Mesodermal cell (in vitro differentiated cells): ENCODE data around the gene CHAC1.
A peak's percentile ranks its signal among the peaks of the same experiment; 100 is the strongest.

ENCODE experiments used
- H3K27ac ChIP-seq: 2 replicates; pipeline ENCODE4 v1.7.0; 2013; ENCODE audit warnings: mild to moderate bottlenecking, low read depth, low read length, moderate library complexity; ENCODE audit not compliant: severe bottlenecking
- H3K36me3 ChIP-seq: 2 replicates; pipeline ENCODE4 v1.7.1; 2013; ENCODE audit warnings: mild to moderate bottlenecking, low read length, moderate library complexity; ENCODE audit not compliant: control insufficient read depth, insufficient read depth
- H3K4me1 ChIP-seq: one replicate; pipeline ENCODE4 v1.7.1; 2013; ENCODE audit warnings: mild to moderate bottlenecking, low read length; ENCODE audit not compliant: insufficient read depth, control insufficient read depth, poor library complexity, severe bottlenecking
- H3K4me3 ChIP-seq: 2 replicates; pipeline ENCODE4 v1.7.0; 2013; ENCODE audit warnings: low read length, control low read depth, mild to moderate bottlenecking; ENCODE audit not compliant: insufficient read depth, poor library complexity, severe bottlenecking; ENCODE audit errors: extremely low read depth
- H3K9me3 ChIP-seq: 2 replicates; pipeline ENCODE4 v1.7.1; 2013; ENCODE audit warnings: mild to moderate bottlenecking, low read length, moderate library complexity; ENCODE audit not compliant: control insufficient read depth
- WGBS, 2 experiments: methylation state at CpG; one replicate each; pipeline ENCODE4 v1.1.5; 2013; ENCODE audit warnings: missing lambda C conversion rate in 2 of 2; ENCODE audit not compliant: insufficient coverage in 2 of 2; 5-methylcytosine and 5-hydroxymethylcytosine counted together

Gene CHAC1

GRCh38 chr15:40932156-40932555, 21.1 kb upstream of the CHAC1 start:
- Histone ChIP-seq H3K36me3 (peaks cover 7% of the 10 kb centered on the region), H3K4me3 (peak overlapping the region; percentile 38), H3K4me1 (peaks cover 15% of the 10 kb centered on the region), H3K9me3 (no peaks in the 10 kb centered on the region), H3K27ac (no peak overlapping the region)
- 50 to 70% methylated on average over 2 to 6 of the region's 8 CpGs for whole genome bisulfite sequencing, 2 experiments

- 70 to 84% methylated on average over 7 to 10 of the region's 11 CpGs for WGBS, 2 experiments
- no peak overlapping the region for H3K27ac ChIP-seq
- peak overlapping the region; percentile 38 for H3K4me3 ChIP-seq
- H3K4me1 ChIP-seq = peaks cover 15% of the 10 kb centered on the region
- H3K36me3 ChIP-seq = peaks cover 7% of the 10 kb centered on the region
- no peaks in the 10 kb centered on the region for H3K9me3 ChIP-seq
Observed at GRCh38 chr15:40932649-40933516, 20.4 kb upstream of the CHAC1 start.

DNA sequence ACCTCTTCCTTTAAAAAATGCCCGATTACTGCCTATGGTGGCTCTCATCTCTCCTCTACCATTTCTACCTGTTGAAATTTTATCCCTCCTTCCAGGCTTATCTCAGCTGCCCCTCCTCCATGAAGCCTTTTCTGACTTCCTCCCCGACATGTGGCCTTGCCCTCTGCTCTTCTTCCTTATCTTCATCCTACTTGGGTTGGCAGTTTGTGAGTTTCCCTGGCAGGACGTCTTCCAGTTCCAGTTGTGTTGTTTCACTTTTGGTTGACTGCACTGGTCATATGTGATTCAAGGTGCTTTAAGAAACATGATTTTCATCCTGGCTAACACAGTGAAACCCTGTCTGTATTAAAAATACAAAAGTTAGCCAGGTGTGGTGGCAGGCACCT, 19.8 kb upstream of the CHAC1 start:
- H3K4me3 ChIP-seq = no peak overlapping the region
- WGBS, 2 experiments = 73 to 92% methylated on average over 2 of the region's 3 CpGs
- peaks cover 13% of the 10 kb centered on the region for H3K4me1 ChIP-seq
- no peaks in the 10 kb centered on the region for H3K9me3 ChIP-seq
- no peak overlapping the region for H3K27ac ChIP-seq
- peaks cover 7% of the 10 kb centered on the region for H3K36me3 ChIP-seq

- Histone ChIP-seq H3K9me3 (no peaks in the 10 kb centered on the region), H3K4me1 (peaks cover 8% of the 10 kb centered on the region), H3K36me3 (peaks cover 7% of the 10 kb centered on the region), H3K4me3 (no peak overlapping the region), H3K27ac (no peak overlapping the region)
- 86 to 90% methylated on average over 5 to 6 of the region's 6 CpGs for WGBS, 2 experiments
Observed at GRCh38 chr15:40934457-40934856, 18.8 kb upstream of the CHAC1 start.

DNA sequence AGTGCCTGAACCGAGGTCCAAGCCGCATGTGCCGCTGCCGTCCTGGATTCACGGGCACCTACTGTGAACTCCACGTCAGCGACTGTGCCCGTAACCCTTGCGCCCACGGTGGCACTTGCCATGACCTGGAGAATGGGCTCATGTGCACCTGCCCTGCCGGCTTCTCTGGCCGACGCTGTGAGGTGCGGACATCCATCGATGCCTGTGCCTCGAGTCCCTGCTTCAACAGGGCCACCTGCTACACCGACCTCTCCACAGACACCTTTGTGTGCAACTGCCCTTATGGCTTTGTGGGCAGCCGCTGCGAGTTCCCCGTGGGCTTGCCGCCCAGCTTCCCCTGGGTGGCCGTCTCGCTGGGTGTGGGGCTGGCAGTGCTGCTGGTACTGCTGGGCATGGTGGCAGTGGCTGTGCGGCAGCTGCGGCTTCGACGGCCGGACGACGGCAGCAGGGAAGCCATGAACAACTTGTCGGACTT, 17.0 kb upstream of the CHAC1 start:
- WGBS, 2 experiments = 91 to 93% methylated on average over 30 to 31 of the region's 31 CpGs
- Histone ChIP-seq H3K9me3 (no peaks in the 10 kb centered on the region), H3K36me3 (peaks cover 7% of the 10 kb centered on the region)

GRCh38 chr15:40936709-40937666, 16.3 kb upstream of the CHAC1 start:
- H3K27ac ChIP-seq = no peak overlapping the region
- WGBS, 2 experiments = 82 to 89% methylated on average over 11 to 13 of the region's 15 CpGs

More for the DNA sequence above, 17.0 kb upstream of the CHAC1 start:
- no peak overlapping the region for H3K4me3 ChIP-seq
- peaks cover 14% of the 10 kb centered on the region for H3K4me1 ChIP-seq
- no peak overlapping the region for H3K27ac ChIP-seq

DNA sequence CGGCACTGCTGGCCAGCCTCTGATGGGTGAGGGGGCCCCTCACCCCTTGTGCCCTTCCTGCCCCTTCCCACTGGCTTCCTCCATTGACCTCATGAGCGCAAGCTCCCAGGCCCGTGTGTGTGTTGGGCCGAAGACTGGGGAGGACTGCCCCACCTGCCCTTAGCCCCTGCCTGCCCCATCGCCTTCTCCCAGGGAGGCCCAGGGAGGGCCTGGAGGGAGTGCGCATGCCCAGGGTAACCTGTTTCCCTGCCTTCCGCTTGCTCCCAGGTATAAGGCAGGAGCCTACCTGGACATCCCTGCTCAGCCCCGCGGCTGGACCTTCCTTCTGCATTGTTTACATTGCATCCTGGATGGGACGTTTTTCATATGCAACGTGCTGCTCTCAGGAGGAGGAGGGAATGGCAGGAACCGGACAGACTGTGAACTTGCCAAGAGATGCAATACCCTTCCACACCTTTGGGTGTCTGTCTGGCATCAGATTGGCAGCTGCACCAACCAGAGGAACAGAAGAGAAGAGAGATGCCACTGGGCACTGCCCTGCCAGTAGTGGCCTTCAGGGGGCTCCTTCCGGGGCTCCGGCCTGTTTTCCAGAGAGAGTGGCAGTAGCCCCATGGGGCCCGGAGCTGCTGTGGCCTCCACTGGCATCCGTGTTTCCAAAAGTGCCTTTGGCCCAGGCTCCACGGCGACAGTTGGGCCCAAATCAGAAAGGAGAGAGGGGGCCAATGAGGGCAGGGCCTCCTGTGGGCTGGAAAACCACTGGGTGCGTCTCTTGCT, 15.3 kb upstream of the CHAC1 start:
- Histone ChIP-seq H3K27ac (no peak overlapping the region), H3K36me3 (no peaks in the 10 kb centered on the region)
- WGBS, 2 experiments = 75 to 93% methylated on average over 13 to 16 of the region's 19 CpGs

More at GRCh38 chr15:40936709-40937666, 16.3 kb upstream of the CHAC1 start:
- H3K4me1 ChIP-seq = peaks cover 14% of the 10 kb centered on the region
- peaks cover 1% of the 10 kb centered on the region for H3K36me3 ChIP-seq
- no peak overlapping the region for H3K4me3 ChIP-seq
- H3K9me3 ChIP-seq = no peaks in the 10 kb centered on the region

DNA sequence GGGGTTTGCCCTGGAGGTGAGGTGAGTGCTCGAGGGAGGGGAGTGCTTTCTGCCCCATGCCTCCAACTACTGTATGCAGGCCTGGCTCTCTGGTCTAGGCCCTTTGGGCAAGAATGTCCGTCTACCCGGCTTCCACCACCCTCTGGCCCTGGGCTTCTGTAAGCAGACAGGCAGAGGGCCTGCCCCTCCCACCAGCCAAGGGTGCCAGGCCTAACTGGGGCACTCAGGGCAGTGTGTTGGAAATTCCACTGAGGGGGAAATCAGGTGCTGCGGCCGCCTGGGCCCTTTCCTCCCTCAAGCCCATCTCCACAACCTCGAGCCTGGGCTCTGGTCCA, 14.8 kb upstream of the CHAC1 start:
- peak overlapping the region; percentile 2 for H3K4me3 ChIP-seq
- H3K4me1 ChIP-seq = peaks cover 17% of the 10 kb centered on the region
- H3K36me3 ChIP-seq = no peaks in the 10 kb centered on the region
- no peak overlapping the region for H3K27ac ChIP-seq
- no peaks in the 10 kb centered on the region for H3K9me3 ChIP-seq
- WGBS, 2 experiments = 90% methylated on average over 5 of the region's 6 CpGs; no CpG with 5 or more reads in 1 of the 2 experiments

More for the DNA sequence above, 15.3 kb upstream of the CHAC1 start:
- Histone ChIP-seq H3K4me1 (peaks cover 17% of the 10 kb centered on the region), H3K9me3 (no peaks in the 10 kb centered on the region), H3K4me3 (peak overlapping the region; percentile 2)

DNA sequence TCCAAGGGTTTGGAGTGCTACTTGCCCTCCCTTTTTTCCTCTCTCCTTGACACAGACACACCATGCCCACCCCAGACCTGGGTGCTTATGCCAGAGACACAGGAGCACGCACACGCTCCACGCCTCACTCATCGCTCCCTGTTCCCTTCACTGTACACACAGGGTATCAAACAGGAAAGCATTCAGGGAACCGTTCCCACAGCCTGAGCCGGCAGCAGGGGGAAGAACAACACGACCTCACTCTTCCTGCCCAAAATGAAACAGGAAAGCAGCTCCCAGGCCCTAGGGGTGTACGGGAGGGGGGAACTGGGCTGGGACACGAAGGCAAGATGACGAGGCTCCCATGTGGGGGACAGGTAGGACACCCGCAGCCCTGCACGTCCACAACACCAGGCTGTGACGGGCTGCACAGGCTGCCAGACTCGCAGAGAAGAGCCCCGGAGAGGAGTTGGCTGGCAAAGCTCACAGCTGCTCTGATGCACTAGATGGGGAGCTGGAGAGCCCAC, 12.9 kb upstream of the CHAC1 start:
- Histone ChIP-seq H3K9me3 (no peaks in the 10 kb centered on the region), H3K4me1 (peaks cover 17% of the 10 kb centered on the region), H3K36me3 (no peaks in the 10 kb centered on the region), H3K4me3 (no peak overlapping the region), H3K27ac (peak overlapping the region; percentile 11)
- WGBS, 2 experiments = 75 to 82% methylated on average over 11 to 13 of the region's 15 CpGs

GRCh38 chr15:40941068-40941527, 12.2 kb upstream of the CHAC1 start:
- peak overlapping the region; percentile 88 for H3K27ac ChIP-seq
- 34% methylated on average over 4 to 5 of the region's 7 CpGs for WGBS, 2 experiments

More at GRCh38 chr15:40941068-40941527, 12.2 kb upstream of the CHAC1 start:
- Histone ChIP-seq H3K36me3 (no peaks in the 10 kb centered on the region), H3K4me3 (peak overlapping the region; percentile 37), H3K9me3 (no peaks in the 10 kb centered on the region), H3K4me1 (peaks cover 17% of the 10 kb centered on the region)
